ENCODE data around the gene ANKRD40CL. TPM values are rescaled to one million over a fixed set of nuclear protein-coding genes. Genes with fewer than 3 reads are reported as not detected.

ANKRD40CL gene
- total and polyA plus RNA-seq, 9 of the 15 experiments (the other 6 are each of a cell fraction or from before 2014, with no cell fraction given): not detected

DNA sequence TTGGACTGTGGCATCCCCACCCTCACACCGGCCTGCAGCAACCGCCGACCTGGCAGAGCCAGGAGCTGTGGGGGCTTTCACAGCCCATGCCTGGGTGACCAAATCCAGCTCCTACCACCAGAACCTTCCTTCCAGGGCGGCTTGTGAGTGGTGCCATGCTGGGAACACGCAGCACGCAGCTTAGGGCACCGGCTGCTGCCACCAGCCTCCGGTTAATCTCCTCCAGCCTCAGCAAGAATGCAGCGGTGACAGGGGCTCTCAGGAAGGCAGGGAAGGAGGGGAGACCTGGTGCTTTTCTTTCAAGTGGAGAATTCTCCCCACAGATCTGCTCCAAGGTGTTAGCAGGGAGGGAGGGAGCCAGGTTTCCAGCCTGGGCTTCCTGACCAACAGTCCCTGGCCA lies 32.3 kb upstream of the ANKRD40CL start:
- ChIA-PET CTCF (ENCODE audit: low intra/inter-chr PET ratio) (no interaction called here), POLR2A (interaction anchor here (0.5 kb wide), 1 partner anchor 149 kb away, joined by 4 read pairs; no protein-coding TSS in a partner anchor)
- H2AFZ ChIP-seq (ENCODE audit: low read depth, low read length): no peak overlapping the region
- no peak for ATAC-seq
- no TSS peak for BruUV-seq (replicated peaks)
- H3K9me1 ChIP-seq (ENCODE audit: control insufficient read depth, insufficient read depth, low read length): no peaks in the 10 kb centered on the region
- peaks cover 0 to 9% of the 10 kb centered on the region in 2 experiments; a peak in 2 of 5 replicates for H3K27me3 ChIP-seq (ENCODE audit: control insufficient read depth in 2 of 2, insufficient read depth in 2 of 2, low read length in 2 of 2)
- H3K4me2 ChIP-seq (ENCODE audit: insufficient read depth, low read length): no peak overlapping the region
- H3K36me3 ChIP-seq (ENCODE audit: control insufficient read depth, insufficient read depth, low read length): no peaks in the 10 kb centered on the region
- no peak for FAIRE-seq
- H3K9me3 ChIP-seq (replicated peaks; ENCODE audit: control insufficient read depth, insufficient read depth, low read depth, low read length): no peaks in the 10 kb centered on the region
- TF ChIP-seq TCF7L2 (IDR thresholded peaks at IDR 0.05; ENCODE audit: low read depth, low read length): no peak
- TF ChIP-seq DPF2 (IDR thresholded peaks at IDR 0.05): no peak
- TF ChIP-seq SMARCA5 (IDR thresholded peaks at IDR 0.05): no peak
- TF ChIP-seq KDM1A (IDR thresholded peaks at IDR 0.05): no peak
- TF ChIP-seq SRSF7 (optimal IDR thresholded peaks at IDR 0.05; ENCODE audit: low read depth, low read length): no peak
- no peak for TF ChIP-seq TEAD2 (tag; IDR thresholded peaks at IDR 0.05)
- TF ChIP-seq PML (IDR thresholded peaks at IDR 0.05; ENCODE audit: low read length): no peak
- TF ChIP-seq, protein P1, sequence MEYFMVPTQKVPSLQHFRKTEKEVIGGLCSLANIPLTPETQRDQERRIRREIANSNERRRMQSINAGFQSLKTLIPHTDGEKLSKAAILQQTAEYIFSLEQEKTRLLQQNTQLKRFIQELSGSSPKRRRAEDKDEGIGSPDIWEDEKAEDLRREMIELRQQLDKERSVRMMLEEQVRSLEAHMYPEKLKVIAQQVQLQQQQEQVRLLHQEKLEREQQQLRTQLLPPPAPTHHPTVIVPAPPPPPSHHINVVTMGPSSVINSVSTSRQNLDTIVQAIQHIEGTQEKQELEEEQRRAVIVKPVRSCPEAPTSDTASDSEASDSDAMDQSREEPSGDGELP (CRISPR knock-in tag; IDR thresholded peaks at IDR 0.05; ENCODE audit: borderline replicate concordance): no peak
- no peak for TF ChIP-seq NFXL1 (CRISPR knock-in tag; IDR thresholded peaks at IDR 0.05)
- no peak for TF ChIP-seq SETDB1 (IDR thresholded peaks at IDR 0.05; ENCODE audit: low read length)
- TF ChIP-seq ZBED1 (IDR thresholded peaks at IDR 0.05): no peak
- TF ChIP-seq, protein P2, sequence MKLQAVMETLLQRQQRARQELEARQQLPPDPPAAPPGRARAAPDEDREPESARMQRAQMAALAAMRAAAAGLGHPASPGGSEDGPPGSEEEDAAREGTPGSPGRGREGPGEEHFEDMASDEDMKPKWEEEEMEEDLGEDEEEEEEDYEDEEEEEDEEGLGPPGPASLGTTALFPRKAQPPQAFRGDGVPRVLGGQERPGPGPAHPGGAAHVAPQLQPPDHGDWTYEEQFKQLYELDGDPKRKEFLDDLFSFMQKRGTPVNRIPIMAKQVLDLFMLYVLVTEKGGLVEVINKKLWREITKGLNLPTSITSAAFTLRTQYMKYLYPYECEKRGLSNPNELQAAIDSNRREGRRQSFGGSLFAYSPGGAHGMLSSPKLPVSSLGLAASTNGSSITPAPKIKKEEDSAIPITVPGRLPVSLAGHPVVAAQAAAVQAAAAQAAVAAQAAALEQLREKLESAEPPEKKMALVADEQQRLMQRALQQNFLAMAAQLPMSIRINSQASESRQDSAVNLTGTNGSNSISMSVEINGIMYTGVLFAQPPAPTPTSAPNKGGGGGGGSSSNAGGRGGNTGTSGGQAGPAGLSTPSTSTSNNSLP (IDR thresholded peaks at IDR 0.05; ENCODE audit: borderline replicate concordance, low read depth, low read length): no peak
- H3K27ac ChIP-seq (ENCODE audit: extremely low read depth, low read depth, low read length): no peak overlapping the region
- H3K9ac ChIP-seq (ENCODE audit: insufficient read depth in 1 of 2, low read depth in 2 of 2, low read length in 2 of 2): no peak overlapping the region; a peak in 1 of 4 replicates
- WGBS (ENCODE audit: insufficient coverage, low coverage, missing lambda C conversion rate): 39% methylated on average over 9 of the region's 9 CpGs
- H3K4me1 ChIP-seq (replicated peaks in 1 of 2; ENCODE audit: control insufficient read depth in 2 of 2, insufficient read depth in 2 of 2, low read length in 2 of 2): peaks cover 0 to 6% of the 10 kb centered on the region in 2 experiments; a peak in 1 of 5 replicates
- no peak overlapping the region for H3K4me3 ChIP-seq
- no peak for DNase-seq (ENCODE audit: extremely low read depth in 1 of 4, low spot score in 3 of 4)
- intact Hi-C loops (cut with micrococcal nuclease) (no loop called here), in situ Hi-C loops (cut with MboI) (no loop called here)
- H3K79me2 ChIP-seq (ENCODE audit: control insufficient read depth, insufficient read depth, low read length): no peaks in the 10 kb centered on the region
- H4K20me1 ChIP-seq (replicated peaks; ENCODE audit: control insufficient read depth, insufficient read depth, low read length): no peaks in the 10 kb centered on the region

All from K562 (cell line).